ENCODE data around the gene SESN3. TPM values are rescaled to one million over a fixed set of nuclear protein-coding genes. Genes with fewer than 3 reads are reported as not detected.

The SESN3 gene
- total RNA-seq, 1 experiment from 2014 or later: 34.9 TPM

DNA sequence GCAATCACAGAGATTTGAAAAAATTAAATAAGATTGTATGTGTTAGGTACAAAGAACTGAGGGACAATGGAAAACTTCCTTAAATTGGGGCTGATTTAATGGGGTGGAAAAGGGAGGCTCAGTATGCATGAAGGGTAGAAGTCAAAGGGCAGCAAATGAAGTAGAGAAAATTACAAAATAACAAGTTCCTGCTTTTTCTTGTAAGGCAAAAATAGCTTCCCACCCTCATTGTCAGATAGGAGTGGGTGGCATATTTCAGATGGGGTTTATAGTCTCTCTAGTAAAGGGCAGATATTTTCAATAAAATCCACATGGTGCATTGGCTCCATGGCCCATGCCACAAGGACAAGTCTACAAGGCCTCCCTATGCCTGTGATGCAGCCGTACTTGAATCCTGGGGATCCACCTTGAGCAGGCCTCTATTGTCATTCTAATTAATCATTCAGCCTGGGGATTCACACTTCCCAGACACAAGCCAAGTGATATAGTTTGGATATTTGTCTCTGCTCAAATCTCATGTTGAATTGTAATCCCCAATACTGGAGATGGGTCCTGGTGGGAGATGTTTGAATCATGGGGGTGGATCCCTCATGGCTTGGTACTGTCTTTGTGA lies 36.7 kb upstream of the SESN3 start (continued):
- TF ChIP-seq ESRRA (CRISPR knock-in tag; IDR thresholded peaks at IDR 0.05; ENCODE audit: borderline replicate concordance): no peak
- TF ChIP-seq HMGA2 (CRISPR knock-in tag; IDR thresholded peaks at IDR 0.05): no peak

DNA sequence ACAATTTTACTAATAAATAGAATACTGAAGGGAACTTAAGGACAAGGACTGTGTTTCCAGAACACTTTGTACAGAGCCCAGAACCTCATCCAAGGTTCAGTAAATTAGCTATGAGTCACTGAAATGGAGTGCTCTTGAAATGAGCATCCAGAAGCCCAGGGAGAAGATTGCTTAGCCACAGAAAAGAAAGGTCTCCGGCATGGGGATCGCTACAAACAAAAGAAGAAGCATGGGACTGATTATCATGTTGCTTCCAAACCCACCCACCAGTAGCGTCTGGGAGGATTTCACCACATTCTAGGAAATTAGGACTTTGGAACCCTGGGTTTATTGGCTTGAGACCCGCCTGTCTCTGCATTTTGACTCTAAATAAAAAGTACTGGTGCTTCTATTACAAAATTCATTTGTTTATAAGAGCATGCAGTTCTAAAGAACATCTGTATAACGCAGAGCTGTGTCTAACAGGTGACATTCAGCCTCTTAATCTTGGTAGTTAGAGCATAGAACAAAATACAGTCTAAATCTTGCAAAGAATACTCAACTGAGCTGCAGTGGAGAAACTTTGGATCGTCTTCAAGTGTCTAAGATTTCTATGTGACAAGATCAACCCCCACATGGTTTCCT lies 35.9 kb upstream of the SESN3 start:
- no peak for DNase-seq (ENCODE audit: low spot score)
- H3K36me3 Mint-ChIP-seq: peaks cover 6% of the 10 kb centered on the region
- ATAC-seq: no peak
- no peak for TF ChIP-seq TP53 (CRISPR knock-in tag; IDR thresholded peaks at IDR 0.05)
- no peak for TF ChIP-seq JUN (CRISPR knock-in tag; IDR thresholded peaks at IDR 0.05)
- no peak for TF ChIP-seq IRF2 (CRISPR knock-in tag; IDR thresholded peaks at IDR 0.05; ENCODE audit: borderline replicate concordance, low read depth)
- TF ChIP-seq, protein P1, sequence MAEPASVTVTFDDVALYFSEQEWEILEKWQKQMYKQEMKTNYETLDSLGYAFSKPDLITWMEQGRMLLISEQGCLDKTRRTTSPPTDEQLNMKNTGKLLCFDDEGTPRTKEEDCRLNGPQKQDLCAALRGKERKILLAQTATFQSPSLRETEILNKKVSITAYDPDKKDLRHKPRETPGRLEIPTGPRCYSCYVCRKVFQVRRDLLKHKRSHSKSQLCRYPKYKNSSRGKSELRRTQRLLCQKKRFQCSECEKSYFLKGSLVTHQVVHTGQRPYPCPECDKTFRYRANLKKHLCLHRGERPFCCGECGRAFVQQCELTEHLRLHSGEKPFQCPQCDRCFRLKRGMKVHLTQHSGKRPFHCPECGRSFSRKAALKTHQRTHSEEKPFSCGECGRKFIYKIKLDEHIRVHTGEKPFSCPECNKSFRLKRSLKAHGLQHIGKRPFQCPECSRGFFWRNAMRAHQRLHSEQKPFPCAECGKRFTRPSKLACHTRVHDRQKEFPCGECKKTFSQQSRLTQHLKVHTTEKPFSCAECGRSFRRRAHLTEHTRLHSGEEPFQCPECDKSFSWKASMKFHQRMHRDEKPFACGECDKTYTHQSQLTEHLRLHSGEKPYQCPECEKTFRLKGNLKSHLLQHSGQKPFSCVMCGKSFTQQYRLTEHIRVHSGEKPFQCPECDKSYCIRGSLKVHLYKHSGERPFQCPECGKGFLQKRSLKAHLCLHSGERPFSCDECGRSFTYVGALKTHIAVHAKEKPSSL (CRISPR knock-in tag; conservative IDR thresholded peaks at IDR 0.05): no peak
- TF ChIP-seq NR1H2 (CRISPR knock-in tag; IDR thresholded peaks at IDR 0.05): no peak
- TF ChIP-seq, protein P2, sequence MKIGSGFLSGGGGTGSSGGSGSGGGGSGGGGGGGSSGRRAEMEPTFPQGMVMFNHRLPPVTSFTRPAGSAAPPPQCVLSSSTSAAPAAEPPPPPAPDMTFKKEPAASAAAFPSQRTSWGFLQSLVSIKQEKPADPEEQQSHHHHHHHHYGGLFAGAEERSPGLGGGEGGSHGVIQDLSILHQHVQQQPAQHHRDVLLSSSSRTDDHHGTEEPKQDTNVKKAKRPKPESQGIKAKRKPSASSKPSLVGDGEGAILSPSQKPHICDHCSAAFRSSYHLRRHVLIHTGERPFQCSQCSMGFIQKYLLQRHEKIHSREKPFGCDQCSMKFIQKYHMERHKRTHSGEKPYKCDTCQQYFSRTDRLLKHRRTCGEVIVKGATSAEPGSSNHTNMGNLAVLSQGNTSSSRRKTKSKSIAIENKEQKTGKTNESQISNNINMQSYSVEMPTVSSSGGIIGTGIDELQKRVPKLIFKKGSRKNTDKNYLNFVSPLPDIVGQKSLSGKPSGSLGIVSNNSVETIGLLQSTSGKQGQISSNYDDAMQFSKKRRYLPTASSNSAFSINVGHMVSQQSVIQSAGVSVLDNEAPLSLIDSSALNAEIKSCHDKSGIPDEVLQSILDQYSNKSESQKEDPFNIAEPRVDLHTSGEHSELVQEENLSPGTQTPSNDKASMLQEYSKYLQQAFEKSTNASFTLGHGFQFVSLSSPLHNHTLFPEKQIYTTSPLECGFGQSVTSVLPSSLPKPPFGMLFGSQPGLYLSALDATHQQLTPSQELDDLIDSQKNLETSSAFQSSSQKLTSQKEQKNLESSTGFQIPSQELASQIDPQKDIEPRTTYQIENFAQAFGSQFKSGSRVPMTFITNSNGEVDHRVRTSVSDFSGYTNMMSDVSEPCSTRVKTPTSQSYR (CRISPR knock-in tag; IDR thresholded peaks at IDR 0.05): no peak
- TF ChIP-seq TEAD4 (CRISPR knock-in tag; IDR thresholded peaks at IDR 0.05): no peak
- TF ChIP-seq, protein P3, sequence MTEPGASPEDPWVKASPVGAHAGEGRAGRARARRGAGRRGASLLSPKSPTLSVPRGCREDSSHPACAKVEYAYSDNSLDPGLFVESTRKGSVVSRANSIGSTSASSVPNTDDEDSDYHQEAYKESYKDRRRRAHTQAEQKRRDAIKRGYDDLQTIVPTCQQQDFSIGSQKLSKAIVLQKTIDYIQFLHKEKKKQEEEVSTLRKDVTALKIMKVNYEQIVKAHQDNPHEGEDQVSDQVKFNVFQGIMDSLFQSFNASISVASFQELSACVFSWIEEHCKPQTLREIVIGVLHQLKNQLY (CRISPR knock-in tag; IDR thresholded peaks at IDR 0.05): no peak
- no peak for TF ChIP-seq ZNF416 (CRISPR knock-in tag; IDR thresholded peaks at IDR 0.05)
- H3K27me3 Mint-ChIP-seq (ENCODE audit: low read depth): peaks cover 3% of the 10 kb centered on the region; the same call in 1 of the 2 replicates
- no peak overlapping the region for H3K27ac Mint-ChIP-seq
- POLR2A ChIA-PET: interaction anchor here (0.7 kb wide), 1 partner anchor 11 kb away, joined by 3 read pairs; no protein-coding TSS in a partner anchor
- H3K4me1 Mint-ChIP-seq: peaks cover 10% of the 10 kb centered on the region
- CTCF ChIA-PET: interaction anchor here (1.3 kb wide), 1 partner anchor 97 kb away, joined by 3 read pairs; no protein-coding TSS in a partner anchor
- H3K4me3 Mint-ChIP-seq: no peak overlapping the region
- H3K9me3 Mint-ChIP-seq: peaks cover 15% of the 10 kb centered on the region

DNA sequence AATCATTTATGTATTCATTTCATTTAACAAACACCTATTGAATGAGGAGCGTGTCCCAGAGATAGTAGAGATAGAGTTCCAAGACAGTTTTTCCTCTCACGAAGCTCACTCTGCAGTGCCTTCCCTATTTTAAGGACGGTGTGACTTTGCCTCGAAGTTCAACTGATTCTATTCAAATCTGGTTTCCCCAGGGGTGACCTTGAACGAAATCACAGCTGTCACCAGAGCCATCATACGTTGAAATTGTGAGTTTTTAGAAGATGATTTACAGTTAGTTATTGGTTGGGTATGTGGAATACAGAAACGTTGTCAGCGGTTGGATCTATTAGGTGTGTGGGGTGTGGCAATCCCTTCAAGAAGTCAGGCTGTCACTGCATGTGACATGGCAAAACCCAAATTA lies 33.9 kb upstream of the SESN3 start:
- H3K4me1 Mint-ChIP-seq: peaks cover 12% of the 10 kb centered on the region
- H3K36me3 Mint-ChIP-seq: peaks cover 6% of the 10 kb centered on the region
- H3K4me3 Mint-ChIP-seq: no peak overlapping the region
- H3K9me3 Mint-ChIP-seq: peaks cover 15% of the 10 kb centered on the region
- no peak overlapping the region for H3K27ac Mint-ChIP-seq
- DNase-seq (ENCODE audit: low spot score) (no peak), ATAC-seq (no peak)
- H3K27me3 Mint-ChIP-seq (ENCODE audit: low read depth): peaks cover 3% of the 10 kb centered on the region; the same call in 1 of the 2 replicates
- POLR2A ChIA-PET: interaction anchor here (0.7 kb wide), 1 partner anchor 34 kb away, joined by 3 read pairs; the partner anchor contains the start of gene SESN3
- CTCF ChIA-PET: interaction anchor here (0.6 kb wide), 2 partner anchors 113 to 198 kb away, joined by 3 to 4 read pairs; partner anchors contain the start of gene SRSF8
- TF ChIP-seq IRF2 (CRISPR knock-in tag; IDR thresholded peaks at IDR 0.05; ENCODE audit: borderline replicate concordance, low read depth): no peak
- TF ChIP-seq, protein P4, sequence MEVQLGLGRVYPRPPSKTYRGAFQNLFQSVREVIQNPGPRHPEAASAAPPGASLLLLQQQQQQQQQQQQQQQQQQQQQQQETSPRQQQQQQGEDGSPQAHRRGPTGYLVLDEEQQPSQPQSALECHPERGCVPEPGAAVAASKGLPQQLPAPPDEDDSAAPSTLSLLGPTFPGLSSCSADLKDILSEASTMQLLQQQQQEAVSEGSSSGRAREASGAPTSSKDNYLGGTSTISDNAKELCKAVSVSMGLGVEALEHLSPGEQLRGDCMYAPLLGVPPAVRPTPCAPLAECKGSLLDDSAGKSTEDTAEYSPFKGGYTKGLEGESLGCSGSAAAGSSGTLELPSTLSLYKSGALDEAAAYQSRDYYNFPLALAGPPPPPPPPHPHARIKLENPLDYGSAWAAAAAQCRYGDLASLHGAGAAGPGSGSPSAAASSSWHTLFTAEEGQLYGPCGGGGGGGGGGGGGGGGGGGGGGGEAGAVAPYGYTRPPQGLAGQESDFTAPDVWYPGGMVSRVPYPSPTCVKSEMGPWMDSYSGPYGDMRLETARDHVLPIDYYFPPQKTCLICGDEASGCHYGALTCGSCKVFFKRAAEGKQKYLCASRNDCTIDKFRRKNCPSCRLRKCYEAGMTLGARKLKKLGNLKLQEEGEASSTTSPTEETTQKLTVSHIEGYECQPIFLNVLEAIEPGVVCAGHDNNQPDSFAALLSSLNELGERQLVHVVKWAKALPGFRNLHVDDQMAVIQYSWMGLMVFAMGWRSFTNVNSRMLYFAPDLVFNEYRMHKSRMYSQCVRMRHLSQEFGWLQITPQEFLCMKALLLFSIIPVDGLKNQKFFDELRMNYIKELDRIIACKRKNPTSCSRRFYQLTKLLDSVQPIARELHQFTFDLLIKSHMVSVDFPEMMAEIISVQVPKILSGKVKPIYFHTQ (CRISPR knock-in tag; IDR thresholded peaks at IDR 0.05): no peak
- TF ChIP-seq, protein P2 (CRISPR knock-in tag; IDR thresholded peaks at IDR 0.05): no peak
- TF ChIP-seq, protein P5, sequence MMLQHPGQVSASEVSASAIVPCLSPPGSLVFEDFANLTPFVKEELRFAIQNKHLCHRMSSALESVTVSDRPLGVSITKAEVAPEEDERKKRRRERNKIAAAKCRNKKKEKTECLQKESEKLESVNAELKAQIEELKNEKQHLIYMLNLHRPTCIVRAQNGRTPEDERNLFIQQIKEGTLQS (CRISPR knock-in tag; conservative IDR thresholded peaks at IDR 0.05): no peak
- TF ChIP-seq GRHL2 (CRISPR knock-in tag; IDR thresholded peaks at IDR 0.05; ENCODE audit: insufficient replicate concordance, severe bottlenecking): no peak

Data from WTC11 (cell line).